HG02798 (cell line): Measurements from ENCODE around the gene MAPRE3.

ENCODE experiments used
- ATAC-seq: cut with Tn5 transposase; IDR thresholded peaks from one replicate; pipeline ENCODE4 v1.9.1; 2021; ENCODE audit warnings: mild to moderate bottlenecking; ENCODE audit not compliant: unreplicated experiment, poor library complexity

The MAPRE3 gene

GRCh38 chr2:27007416-27008374 is 37.3 kb downstream of the MAPRE3 start:
- ATAC-seq, result no peak

- no peak for ATAC-seq
Measured at GRCh38 chr2:27008678-27009077, 38.2 kb downstream of the MAPRE3 start.

GRCh38 chr2:27009083-27009482 is 38.6 kb downstream of the MAPRE3 start:
- no peak for ATAC-seq

GRCh38 chr2:27009716-27010115 is 39.3 kb downstream of the MAPRE3 start:
- no peak for ATAC-seq

GRCh38 chr2:27010139-27010538 is 39.7 kb downstream of the MAPRE3 start:
- ATAC-seq, result no peak

- ATAC-seq, result no peak
Measured at GRCh38 chr2:27013738-27014137, 43.3 kb downstream of the MAPRE3 start.

GRCh38 chr2:27014771-27015433 is 44.5 kb downstream of the MAPRE3 start:
- ATAC-seq, result no peak

GRCh38 chr2:27016801-27017325 is 46.4 kb downstream of the MAPRE3 start:
- ATAC-seq, result no peak

- ATAC-seq, result no peak
Measured at GRCh38 chr2:27018142-27018541, 47.7 kb downstream of the MAPRE3 start.

GRCh38 chr2:27019459-27019858 is 49.0 kb downstream of the MAPRE3 start:
- ATAC-seq, result no peak

- no peak for ATAC-seq
Measured at GRCh38 chr2:27019931-27020855, 49.8 kb downstream of the MAPRE3 start.

- ATAC-seq, result no peak
Measured at GRCh38 chr2:27021253-27022049, 51.0 kb downstream of the MAPRE3 start.

GRCh38 chr2:27023740-27024139 is 53.3 kb downstream of the MAPRE3 start:
- no peak for ATAC-seq

GRCh38 chr2:27024188-27024587 is 53.8 kb downstream of the MAPRE3 start:
- no peak for ATAC-seq

- ATAC-seq, result no peak
Measured at GRCh38 chr2:27024812-27025211, 54.4 kb downstream of the MAPRE3 start.

GRCh38 chr2:27025281-27025800 is 54.9 kb downstream of the MAPRE3 start:
- no peak for ATAC-seq

- ATAC-seq, result no peak
Measured at GRCh38 chr2:27025861-27026851, 55.7 kb downstream of the MAPRE3 start.

- no peak for ATAC-seq
Measured at GRCh38 chr2:27027211-27027651, 56.8 kb downstream of the MAPRE3 start.
